ENCODE measurements around the gene ETV6. TPM values are rescaled to one million over a fixed set of nuclear protein-coding genes. Genes with fewer than 3 reads are reported as not detected.

The ETV6 gene
- polyA plus RNA-seq, 3 donors, result 6.8 to 45.1 (median 11.7) TPM

GRCh38 chr12:11891346-11891745 lies 241.9 kb downstream of the ETV6 start:
- H2AFZ ChIP-seq (ENCODE audit: insufficient read depth, low read depth, low read length, poor library complexity, severe bottlenecking), result no peak overlapping the region
- Mint-ChIP-seq H3K36me3 (peaks cover 71 to 82% of the 10 kb centered on the region in 2 donors), H3K27me3 (ENCODE audit: low read depth in 3 of 3) (no peaks in the 10 kb centered on the region), H3K27ac (peak overlapping the region; percentile 47 to 89 (median 80)), H3K4me3 (peak overlapping the region in 1 of 2 donors; percentile 40), H3K9me3 (peaks cover 0 to 3% (median 0%) of the 10 kb centered on the region in 7 donors), H3K4me1 (peaks cover 32% of the 10 kb centered on the region)
- no peak overlapping the region for H3K9ac ChIP-seq (ENCODE audit: insufficient read depth, low read length, poor library complexity, severe bottlenecking)
- no peaks in the 10 kb centered on the region for H4K20me1 ChIP-seq (ENCODE audit: insufficient read depth, low read length)
- H3K27ac ChIP-seq (ENCODE audit: low read depth in 1 of 2, low read length in 2 of 2), result peak overlapping the region; percentile 27 to 46
- intact Hi-C loops (cut with micrococcal nuclease), result loop anchor here (10.0 kb wide), 1 partner anchor 143 kb away; no protein-coding TSS in a partner anchor
- H3K79me2 ChIP-seq (ENCODE audit: insufficient read depth, low read length), result peaks cover 3% of the 10 kb centered on the region
- 11% methylated on average over 1 of the region's 4 CpGs for WGBS (ENCODE audit: insufficient coverage)
- peak; percentile 38 to 55 (median 51) for DNase-seq
- no peaks in the 10 kb centered on the region for H3K9me3 ChIP-seq (replicated peaks in 1 of 2; ENCODE audit: control insufficient read depth in 1 of 2, insufficient read depth in 1 of 2, low read length in 2 of 2)
- H3K4me1 ChIP-seq (ENCODE audit: control insufficient read depth in 1 of 2, insufficient read depth in 2 of 2, low read length in 2 of 2), result peaks cover 23 to 26% of the 10 kb centered on the region in 2 donors
- no peaks in the 10 kb centered on the region for H3K27me3 ChIP-seq (ENCODE audit: control insufficient read depth in 2 of 2, insufficient read depth in 2 of 2, low read length in 2 of 2)
- no peak for TF ChIP-seq CTCF (IDR thresholded peaks at IDR 0.05)
- H3K36me3 ChIP-seq (replicated peaks in 1 of 2; ENCODE audit: control insufficient read depth in 1 of 2, insufficient read depth in 2 of 2, low read length in 2 of 2), result peaks cover 46 to 81% of the 10 kb centered on the region in 2 donors
- peak overlapping the region; percentile 34 for H3K4me2 ChIP-seq (replicated peaks; ENCODE audit: extremely low read depth, low read length, poor library complexity, severe bottlenecking)
- H3K4me3 ChIP-seq (replicated peaks in 1 of 3; ENCODE audit: low read depth in 2 of 3, low read length in 3 of 3), result no peak overlapping the region

DNA sequence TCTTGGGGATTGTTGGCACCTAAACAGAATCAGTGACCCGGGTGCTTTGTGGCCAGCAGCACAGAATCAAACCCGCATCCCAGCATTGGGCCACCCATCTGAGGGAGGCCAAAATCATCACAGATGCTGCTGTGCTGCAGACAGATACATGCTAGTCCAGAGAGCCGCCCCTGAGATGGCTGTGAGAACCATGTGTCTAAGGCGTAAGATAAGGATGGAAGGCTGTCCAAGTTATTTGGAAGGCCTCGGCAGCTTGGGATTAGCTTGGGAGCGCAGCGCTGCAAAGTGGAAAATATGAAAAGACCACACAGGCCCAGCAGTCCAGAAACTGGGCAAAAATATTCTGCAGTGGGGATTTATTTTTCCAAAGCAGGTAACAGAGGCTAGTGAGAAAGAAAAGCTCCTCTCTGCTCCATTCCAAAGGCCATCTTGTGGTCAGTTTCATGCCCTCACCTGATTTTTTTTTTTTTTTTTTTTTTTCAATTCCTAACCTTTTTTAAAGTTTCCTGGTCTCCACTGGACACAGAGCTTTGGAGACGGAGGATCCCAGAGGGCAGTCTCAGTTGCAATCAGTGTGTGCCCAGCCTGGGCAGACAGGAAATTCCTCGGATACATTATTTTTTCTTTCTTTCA lies 242.4 kb downstream of the ETV6 start:
- H3K9me3 ChIP-seq (replicated peaks in 1 of 2; ENCODE audit: control insufficient read depth in 1 of 2, insufficient read depth in 1 of 2, low read length in 2 of 2), result no peaks in the 10 kb centered on the region
- peak overlapping the region; percentile 34 for H3K4me2 ChIP-seq (replicated peaks; ENCODE audit: extremely low read depth, low read length, poor library complexity, severe bottlenecking)
- peaks cover 28 to 31% of the 10 kb centered on the region in 2 donors for H3K4me1 ChIP-seq (ENCODE audit: control insufficient read depth in 1 of 2, insufficient read depth in 2 of 2, low read length in 2 of 2)
- peak overlapping the region; percentile 27 to 46 for H3K27ac ChIP-seq (ENCODE audit: low read depth in 1 of 2, low read length in 2 of 2)
- no peak overlapping the region for H3K4me3 ChIP-seq (replicated peaks in 1 of 3; ENCODE audit: low read depth in 2 of 3, low read length in 3 of 3)
- Mint-ChIP-seq H3K4me1 (peaks cover 37% of the 10 kb centered on the region), H3K4me3 (peak overlapping the region in 1 of 2 donors; percentile 40), H3K9me3 (peaks cover 0 to 3% (median 0%) of the 10 kb centered on the region in 7 donors), H3K27me3 (ENCODE audit: low read depth in 3 of 3) (no peaks in the 10 kb centered on the region), H3K36me3 (peaks cover 66 to 77% of the 10 kb centered on the region in 2 donors), H3K27ac (peak overlapping the region; percentile 47 to 89 (median 80))
- WGBS (ENCODE audit: insufficient coverage), result 83% methylated on average over 5 of the region's 9 CpGs
- no peak overlapping the region for H2AFZ ChIP-seq (ENCODE audit: insufficient read depth, low read depth, low read length, poor library complexity, severe bottlenecking)
- H4K20me1 ChIP-seq (ENCODE audit: insufficient read depth, low read length), result no peaks in the 10 kb centered on the region
- no peak overlapping the region for H3K9ac ChIP-seq (ENCODE audit: insufficient read depth, low read length, poor library complexity, severe bottlenecking)
- intact Hi-C loops (cut with micrococcal nuclease), result loop anchor here (10.0 kb wide), 1 partner anchor 143 kb away; no protein-coding TSS in a partner anchor
- no peak for TF ChIP-seq CTCF (IDR thresholded peaks at IDR 0.05)
- no peak for DNase-seq
- no peaks in the 10 kb centered on the region for H3K27me3 ChIP-seq (ENCODE audit: control insufficient read depth in 2 of 2, insufficient read depth in 2 of 2, low read length in 2 of 2)
- H3K36me3 ChIP-seq (replicated peaks in 1 of 2; ENCODE audit: control insufficient read depth in 1 of 2, insufficient read depth in 2 of 2, low read length in 2 of 2), result peaks cover 43 to 76% of the 10 kb centered on the region in 2 donors
- peaks cover 3% of the 10 kb centered on the region for H3K79me2 ChIP-seq (ENCODE audit: insufficient read depth, low read length)

All from CD14-positive monocyte (primary cell).